SKM-1 treated with dmso at 0.1 percent for 144 hours (cell line): ENCODE data around the gene RPS14.
"Not testable (repeated sequence)": the region's sequence is repeated elsewhere in the genome, so short reads cannot be mapped to it uniquely, and the experiment has no call there.

Experiments
- DNase-seq: peaks from one replicate; lab custom pipeline; 2025; ENCODE audit not compliant: unreplicated experiment; lab: John Stamatoyannopoulos, UW

Gene RPS14

DNA sequence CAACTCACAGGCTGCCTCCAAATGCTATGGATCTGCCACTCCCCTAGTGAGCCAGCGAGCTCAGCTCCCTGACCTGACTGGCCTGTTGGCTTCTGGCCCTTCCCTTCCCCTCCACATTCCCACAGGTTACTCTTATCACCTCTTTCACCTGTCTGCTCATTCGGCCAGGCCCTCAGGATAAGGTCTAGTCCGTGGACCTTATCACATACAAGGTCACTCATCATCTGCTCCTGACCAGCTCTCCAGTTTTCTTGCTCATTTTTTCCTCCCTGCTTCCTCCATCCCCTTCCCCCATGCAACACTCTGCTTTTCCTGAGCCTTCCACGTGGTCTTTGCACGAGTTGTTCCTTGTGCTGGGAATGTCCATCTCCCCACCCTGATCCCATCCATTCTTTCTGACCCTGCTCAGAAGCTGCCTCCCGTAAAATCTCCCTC, 32.5 kb upstream of the RPS14 start:
- DNase-seq: no peak

- no peak for DNase-seq
Observed at GRCh38 chr5:150481708-150481965, 32.1 kb upstream of the RPS14 start.

DNA sequence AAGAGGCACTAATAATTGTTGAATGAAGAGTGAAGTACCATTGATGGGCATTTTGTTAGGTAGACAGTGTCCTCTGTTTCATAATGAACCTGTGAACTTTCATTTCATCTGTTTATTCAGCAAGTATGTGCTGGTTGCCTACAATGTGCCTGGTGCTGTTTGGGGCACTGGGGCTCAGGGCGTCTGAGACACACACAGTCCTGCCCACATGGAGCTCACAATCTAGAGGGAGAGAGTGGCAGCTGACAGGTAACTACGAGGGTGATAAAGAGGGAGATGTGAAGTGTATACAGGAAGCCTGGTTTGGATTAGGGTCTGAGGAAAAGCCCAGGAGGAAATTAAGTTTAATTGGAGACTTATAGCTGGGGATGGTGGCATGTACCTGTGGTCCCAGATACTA, 29.9 kb upstream of the RPS14 start:
- DNase-seq: no peak

DNA sequence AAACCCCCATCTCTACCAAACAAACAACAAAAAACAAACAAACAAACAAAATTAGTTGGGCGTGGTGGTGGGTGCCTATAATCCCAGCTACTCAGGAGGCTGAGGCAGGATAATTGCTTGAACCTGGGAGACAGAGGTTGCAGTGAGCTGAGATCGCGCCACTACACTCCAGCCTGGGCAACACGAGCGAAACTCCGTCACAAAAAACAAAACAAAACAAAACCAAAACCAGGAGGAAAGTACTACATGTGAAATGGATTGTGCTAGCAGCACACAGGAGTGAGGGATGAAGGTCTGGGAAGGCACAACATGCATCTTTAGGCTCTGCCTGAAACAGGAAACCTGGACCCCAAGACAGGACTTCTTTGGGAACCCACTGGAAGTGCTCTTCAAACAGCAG, 27.0 kb upstream of the RPS14 start:
- not testable (repeated sequence) for DNase-seq

- no peak for DNase-seq
Observed at GRCh38 chr5:150473673-150474358, 24.3 kb upstream of the RPS14 start.

DNA sequence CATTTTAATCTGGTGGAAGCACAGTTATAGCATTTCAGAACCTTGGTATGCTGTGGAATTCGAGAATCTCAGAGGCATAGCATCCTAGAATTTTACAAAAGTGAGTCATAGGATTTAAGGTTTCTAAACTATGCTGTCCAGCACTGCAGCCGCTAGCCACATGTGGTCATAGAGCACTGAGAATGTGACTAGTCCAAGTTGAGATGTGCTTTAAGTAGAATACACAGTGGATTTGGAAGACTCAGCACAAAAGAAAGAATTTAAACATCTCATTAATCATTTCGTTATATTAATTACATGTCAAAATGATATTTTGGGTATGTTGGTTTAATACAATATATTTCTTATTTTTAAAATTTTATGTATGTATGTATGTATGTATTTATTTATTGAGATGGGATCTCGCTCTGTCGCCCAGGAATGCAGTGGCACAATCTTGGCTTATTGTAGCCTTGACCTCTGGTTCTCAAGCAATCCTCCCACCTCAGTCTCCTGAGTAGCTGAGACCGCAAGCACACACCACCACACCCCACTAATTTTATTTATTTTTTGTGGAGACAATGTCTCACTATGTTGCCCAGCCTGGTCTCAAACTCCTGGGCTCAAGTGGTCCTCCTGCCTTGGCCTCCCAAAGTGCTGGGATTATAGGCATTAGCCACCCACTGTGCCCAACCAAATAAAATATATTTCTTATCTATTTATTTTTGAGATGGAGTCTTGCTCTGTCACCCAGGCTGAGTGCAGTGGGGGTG, 20.4 kb upstream of the RPS14 start:
- no peak for DNase-seq

DNA sequence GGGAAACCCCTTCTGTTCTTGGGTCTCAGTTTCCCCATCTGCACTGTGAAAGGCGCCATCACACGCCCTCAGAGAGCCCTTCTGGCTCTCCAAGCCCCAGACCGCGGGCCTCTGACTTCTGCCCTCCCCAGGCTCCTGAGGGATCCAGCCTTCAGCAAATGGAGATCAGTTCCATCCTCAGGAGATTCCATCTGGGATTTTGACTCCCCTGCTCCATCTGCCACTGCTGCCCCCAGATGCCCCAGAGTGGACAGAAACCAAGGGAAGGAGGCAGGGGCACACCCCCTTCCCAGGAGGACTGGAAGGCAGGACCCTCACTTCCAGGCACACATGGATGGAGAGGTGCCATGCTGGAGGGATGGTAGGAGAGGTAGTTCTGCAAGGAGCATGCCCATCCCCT, 18.7 kb upstream of the RPS14 start:
- no peak for DNase-seq

DNA sequence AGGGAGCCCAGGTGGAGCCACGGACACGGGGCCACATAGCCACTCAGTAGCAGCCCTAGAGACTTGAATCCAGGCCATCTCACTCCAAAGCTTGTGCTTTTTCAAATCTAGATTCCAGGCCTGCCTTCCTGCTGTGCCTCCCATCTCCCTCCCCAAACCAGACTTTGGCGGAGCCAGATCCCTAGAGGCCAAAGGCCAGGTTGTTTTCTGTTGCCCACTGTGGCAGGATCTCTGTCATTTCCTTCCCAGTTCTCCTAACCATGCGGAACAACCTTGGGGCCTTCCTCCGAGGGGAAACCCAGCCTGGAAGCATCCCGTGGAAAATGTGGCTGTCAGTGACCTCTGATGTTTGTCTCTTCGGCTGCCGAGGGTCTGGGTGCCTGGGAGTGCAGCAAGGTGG, 16.4 kb upstream of the RPS14 start:
- DNase-seq: no peak

GRCh38 chr5:150464554-150465012, 15.0 kb upstream of the RPS14 start:
- no peak for DNase-seq

DNA sequence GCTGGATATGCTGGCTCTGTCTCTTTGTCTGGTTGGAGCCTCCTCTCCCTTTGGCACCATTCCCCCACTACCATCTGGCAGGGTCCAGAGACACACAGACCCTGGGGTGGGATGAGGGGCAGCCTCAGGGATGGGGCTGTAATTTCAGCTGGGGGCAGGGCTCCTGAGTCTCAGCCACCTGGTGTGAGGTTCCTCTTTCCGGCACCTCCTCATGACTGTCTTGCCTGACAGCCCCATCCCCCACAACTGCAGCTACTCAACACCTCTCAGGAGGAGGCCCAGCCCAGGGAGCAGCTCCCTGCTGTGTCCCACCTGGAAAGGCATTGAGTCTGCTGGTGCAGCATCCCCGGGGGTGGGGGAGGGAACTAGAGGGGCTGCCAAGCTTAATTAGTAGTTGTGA, 11.7 kb upstream of the RPS14 start:
- peak; percentile 24 for DNase-seq

GRCh38 chr5:150460781-150461180, 11.2 kb upstream of the RPS14 start:
- no peak for DNase-seq

DNA sequence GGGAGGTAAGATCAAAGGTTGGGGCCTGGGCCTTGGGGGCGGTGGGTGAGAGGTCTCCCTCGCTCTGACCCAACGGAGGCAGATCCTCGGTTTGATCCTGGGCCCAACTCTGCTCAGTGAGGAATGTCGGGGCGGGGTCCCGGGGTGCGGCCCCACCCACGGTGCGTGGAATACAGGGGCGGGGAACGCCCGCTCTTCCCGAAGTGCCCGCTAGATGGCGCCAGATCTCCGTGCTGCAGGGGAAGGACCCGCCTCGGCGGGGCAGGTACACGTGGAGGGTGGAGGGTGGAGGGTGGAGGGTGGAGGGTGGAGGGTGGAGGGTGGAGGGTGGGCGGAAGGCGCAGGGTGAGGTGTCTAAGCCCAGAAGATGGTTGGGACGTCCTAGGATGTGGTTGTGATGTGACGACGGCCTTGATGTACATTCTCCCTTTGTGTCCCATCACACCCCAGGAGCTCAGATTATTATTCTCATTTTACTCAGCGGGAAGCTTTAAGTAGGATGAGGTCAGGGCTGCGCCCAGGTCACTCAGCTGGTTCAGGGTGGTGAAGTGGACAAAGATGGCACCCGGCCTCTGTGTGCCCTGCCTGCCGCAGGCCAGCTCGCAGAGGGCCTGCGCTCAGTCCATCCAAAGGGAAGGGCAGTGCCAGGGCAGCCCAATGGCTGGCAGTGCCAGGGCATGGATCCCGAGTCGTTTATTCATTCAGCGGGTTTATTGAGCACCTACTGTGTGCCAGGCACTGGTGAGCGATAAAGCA, 9.4 kb upstream of the RPS14 start:
- DNase-seq: peak; percentile 47

DNA sequence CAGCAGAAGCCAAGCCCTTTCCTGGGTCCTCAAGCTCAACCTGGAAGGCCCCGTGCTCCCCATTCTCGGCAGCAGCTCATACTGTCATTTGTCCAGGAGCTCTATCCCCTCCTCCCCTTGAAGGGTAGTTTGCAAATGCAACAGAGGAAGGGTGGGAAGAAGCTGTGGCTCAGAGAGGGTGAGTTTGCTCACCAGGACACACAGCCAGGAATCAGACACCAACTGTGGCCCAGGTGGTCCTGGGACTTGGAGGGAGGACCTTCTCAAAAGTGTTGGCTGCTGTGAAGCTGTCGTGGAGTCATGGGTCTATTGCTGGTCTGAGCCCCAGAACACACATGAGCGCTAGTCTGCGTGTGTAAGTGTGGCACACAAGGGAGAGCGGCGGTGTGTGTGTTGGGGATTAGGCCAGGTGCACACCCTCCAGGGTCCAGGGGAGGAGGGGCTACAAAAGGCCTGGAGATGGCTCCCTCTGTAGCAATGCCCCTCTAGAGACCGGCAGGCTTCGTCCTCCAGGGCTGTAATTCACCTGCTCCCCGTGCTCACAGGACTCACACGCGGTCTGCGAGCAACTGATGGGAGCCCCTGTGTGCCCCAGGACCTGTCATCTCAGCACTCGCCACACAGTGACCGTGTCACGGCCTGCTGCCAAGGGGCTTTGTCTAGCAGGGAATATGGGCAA, 8.2 kb upstream of the RPS14 start:
- no peak for DNase-seq

DNA sequence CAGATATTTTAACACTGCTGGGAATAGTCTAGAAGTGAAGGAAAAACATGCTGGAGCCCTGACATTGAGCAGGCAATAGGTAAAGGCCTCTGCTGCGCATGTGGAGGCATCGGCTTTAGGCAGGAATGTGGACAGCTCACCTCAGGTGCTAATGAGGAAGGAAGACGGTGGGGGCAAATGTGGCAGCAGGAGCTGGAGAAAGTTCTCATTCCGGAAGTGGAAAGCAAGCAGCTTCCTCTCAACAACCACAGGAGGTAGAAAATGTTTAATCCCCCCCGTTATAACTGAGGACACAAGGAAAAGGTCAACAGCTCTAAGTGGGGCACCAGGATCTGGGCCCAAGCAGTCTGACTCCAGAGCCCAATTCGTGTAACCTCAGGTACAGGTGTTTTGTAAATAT, 7.6 kb upstream of the RPS14 start:
- DNase-seq: peak; percentile 28

DNA sequence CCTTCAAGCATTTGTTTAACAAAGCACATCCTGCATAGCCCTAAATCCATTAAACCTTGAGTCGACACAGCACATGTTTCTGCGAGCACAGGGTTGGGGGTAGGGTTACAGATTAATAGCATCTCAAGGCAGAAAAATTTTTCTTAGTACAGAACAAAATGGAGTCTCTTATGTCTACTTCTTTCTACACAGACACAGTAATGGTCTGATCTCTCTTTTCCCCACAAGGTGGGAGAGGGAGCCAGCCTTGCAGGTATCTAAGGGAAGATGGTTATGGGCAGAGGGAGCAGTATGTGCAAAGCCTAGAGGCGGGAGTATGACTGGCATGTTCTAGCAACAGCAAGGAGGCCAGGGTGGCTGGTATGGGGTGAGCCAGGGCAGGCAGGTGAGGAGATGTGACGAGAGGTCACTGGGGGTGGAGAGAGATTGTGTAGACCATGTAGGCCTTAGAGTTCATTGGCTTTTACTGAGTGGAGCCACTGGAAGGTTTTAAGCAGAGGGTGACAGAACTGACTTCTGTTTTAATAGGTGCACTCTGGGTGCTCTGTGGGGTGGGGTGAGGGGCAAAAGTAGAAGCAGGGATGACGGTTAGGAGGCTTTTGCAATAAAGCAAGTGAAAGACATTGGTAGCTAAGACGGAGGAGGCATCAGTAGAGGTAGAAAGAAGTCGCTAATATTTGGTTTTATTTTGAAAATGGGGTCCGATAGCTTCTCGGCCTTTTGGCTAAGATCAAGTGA, 5.1 kb upstream of the RPS14 start:
- DNase-seq: peak; percentile 66

GRCh38 chr5:150454027-150454426, 4.5 kb upstream of the RPS14 start:
- DNase-seq: peak; percentile 66

- DNase-seq: no peak
Observed at GRCh38 chr5:150452914-150453313, 3.4 kb upstream of the RPS14 start.

DNA sequence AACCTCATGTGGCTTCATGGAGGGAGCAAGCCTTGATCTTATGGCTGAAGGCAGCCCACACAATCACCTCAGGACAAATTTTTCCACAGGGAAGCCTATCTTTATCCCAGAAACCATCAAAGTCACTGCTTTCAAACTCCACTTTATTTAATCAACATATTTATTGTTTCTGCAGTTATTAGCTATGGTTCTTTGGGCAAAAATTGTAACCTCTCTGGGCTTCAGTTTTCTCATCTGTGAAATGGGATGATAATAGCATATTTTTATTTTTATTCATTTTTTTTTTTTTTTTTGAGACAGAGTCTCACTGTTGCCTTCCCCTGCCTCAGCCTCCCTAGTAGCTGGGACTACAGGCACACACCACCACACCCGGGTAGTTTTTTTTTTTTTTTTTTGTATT, 2.1 kb upstream of the RPS14 start:
- DNase-seq: no peak

DNA sequence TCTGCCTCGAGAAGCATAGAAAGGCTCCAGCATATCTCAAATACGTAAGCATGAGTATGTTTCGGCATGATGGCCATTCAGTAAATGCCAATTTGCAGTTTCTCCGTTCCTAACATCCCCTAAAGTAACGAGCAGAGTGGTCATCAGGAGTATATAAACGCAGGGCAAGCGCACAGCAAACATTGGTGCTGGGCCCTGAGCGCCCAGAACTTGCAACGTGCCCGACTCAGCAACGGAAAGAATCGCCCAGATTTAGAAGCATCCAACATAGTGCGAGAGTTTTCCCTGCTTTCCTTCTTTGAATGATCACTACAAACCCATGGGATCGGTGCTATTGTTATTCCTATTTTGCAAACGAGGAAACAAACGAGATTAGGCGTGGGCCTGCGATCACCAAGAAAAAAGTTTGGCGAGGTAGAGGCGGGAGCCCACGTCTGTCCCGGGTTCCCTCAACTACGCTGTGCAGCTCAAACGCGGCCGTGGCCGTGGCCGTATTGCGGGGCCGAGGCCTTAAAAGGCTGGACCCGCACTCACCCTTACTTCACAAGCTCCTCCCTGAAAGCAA, 505 bp downstream of the RPS14 start:
- peak; percentile 69 for DNase-seq

DNA sequence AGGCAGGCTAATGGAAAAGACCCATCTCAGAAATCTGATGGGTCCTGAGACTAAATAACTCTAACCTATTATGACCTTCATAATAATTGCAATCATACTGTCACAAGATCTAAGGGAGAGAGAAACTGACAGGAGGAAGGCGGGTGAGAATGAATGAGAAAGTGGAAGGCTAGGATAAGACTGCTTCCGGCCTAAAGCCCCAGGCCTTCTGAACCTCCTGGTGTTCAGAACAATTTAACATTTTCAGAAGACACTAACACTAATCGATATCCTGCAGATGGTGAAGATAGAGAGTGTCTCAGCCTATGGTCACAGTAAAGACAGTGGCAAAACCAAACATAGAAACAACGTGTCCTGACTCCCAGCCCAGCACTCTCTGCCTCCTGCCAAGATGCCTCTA, 1.2 kb downstream of the RPS14 start:
- DNase-seq: no peak

DNA sequence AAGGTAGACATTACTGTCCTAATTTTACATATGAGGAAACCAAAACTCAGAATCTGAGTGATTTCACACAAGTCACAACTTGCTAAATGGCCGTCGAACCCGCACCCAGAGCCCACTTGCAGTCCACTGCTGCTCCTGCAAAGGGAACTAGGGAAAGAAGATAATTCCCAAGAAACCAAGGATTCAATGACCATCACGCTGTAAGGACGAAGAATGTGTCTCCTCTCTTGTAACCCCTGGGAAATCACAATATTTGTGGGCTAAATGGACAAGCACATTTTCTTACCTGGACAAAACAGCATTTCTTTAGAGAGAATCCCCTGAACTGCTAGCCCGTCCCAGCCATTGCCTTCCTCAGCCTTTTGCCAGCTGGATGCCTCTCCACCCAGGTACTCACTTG, 2.4 kb downstream of the RPS14 start:
- no peak for DNase-seq
